Progenitor cell of endocrine pancreas (in vitro differentiated cells): Measurements from ENCODE around the gene DDX41. TPM values are rescaled to one million over a fixed set of nuclear protein-coding genes. Genes with fewer than 3 reads are reported as not detected.

Experiments used
- DNase-seq: peaks from one replicate; pipeline ENCODE4 v3.0.0; 2021; ENCODE audit warnings: low spot score; ENCODE audit not compliant: unreplicated experiment
- H3K27ac Mint-ChIP-seq: 2 replicates; pipeline ENCODE4 v1.8.0; 2021; ENCODE audit warnings: mild to moderate bottlenecking, moderate library complexity, mixed read lengths
- H3K27me3 Mint-ChIP-seq: 2 replicates; pipeline ENCODE4 v1.8.0; 2021; ENCODE audit warnings: mixed read lengths
- H3K36me3 Mint-ChIP-seq: 2 replicates; pipeline ENCODE4 v1.8.0; 2022; ENCODE audit warnings: mixed read lengths; ENCODE audit not compliant: insufficient read depth
- H3K4me1 Mint-ChIP-seq: 2 replicates; pipeline ENCODE4 v1.8.0; 2021; ENCODE audit warnings: low read depth, mixed read lengths
- H3K4me3 Mint-ChIP-seq: 2 replicates; pipeline ENCODE4 v1.8.0; 2021; ENCODE audit warnings: low read depth, mild to moderate bottlenecking, moderate library complexity, mixed read lengths
- H3K9me3 Mint-ChIP-seq: 2 replicates; pipeline ENCODE4 v1.8.0; 2021; ENCODE audit warnings: low read depth, mixed read lengths
- CTCF ChIP-seq: fragments of 200-600 bp; sonication (generic); IDR thresholded peaks from one replicate; pipeline ENCODE4 v1.5.0; 2021; ENCODE audit warnings: antibody characterized with exemption, mild to moderate bottlenecking; ENCODE audit not compliant: unreplicated experiment
- total RNA-seq: library from RNA; stranded (reverse); gene quantifications from 2 replicates; pipeline ENCODE4 v1.2.1, GENCODE V29; 2021

DDX41 gene
- total RNA-seq, 1 donor from 2014 or later = 93.1 TPM

- Mint-ChIP-seq H3K4me3 (no peak overlapping the region), H3K9me3 (no peaks in the 10 kb centered on the region), H3K4me1 (peaks cover 21% of the 10 kb centered on the region), H3K27me3 (no peaks in the 10 kb centered on the region), H3K36me3 (peaks cover 36% of the 10 kb centered on the region), H3K27ac (peak overlapping the region; percentile 84)
- no peak for TF ChIP-seq CTCF
- no peak for DNase-seq
Observed at GRCh38 chr5:177468329-177468684, 48.5 kb downstream of the DDX41 start.

GRCh38 chr5:177467436-177467835 lies 49.3 kb downstream of the DDX41 start:
- Mint-ChIP-seq H3K4me3 (no peak overlapping the region), H3K4me1 (peaks cover 21% of the 10 kb centered on the region), H3K27me3 (no peaks in the 10 kb centered on the region), H3K27ac (peak overlapping the region; percentile 52), H3K36me3 (peaks cover 41% of the 10 kb centered on the region), H3K9me3 (no peaks in the 10 kb centered on the region)
- no peak for DNase-seq
- no peak for TF ChIP-seq CTCF

- H3K27ac Mint-ChIP-seq = no peak overlapping the region
Observed at GRCh38 chr5:177466861-177467260, 49.9 kb downstream of the DDX41 start.

GRCh38 chr5:177465044-177465443 lies 51.7 kb downstream of the DDX41 start:
- H3K27me3 Mint-ChIP-seq = no peaks in the 10 kb centered on the region

More at GRCh38 chr5:177466861-177467260, 49.9 kb downstream of the DDX41 start:
- Mint-ChIP-seq H3K36me3 (peaks cover 41% of the 10 kb centered on the region), H3K27me3 (no peaks in the 10 kb centered on the region), H3K4me1 (peaks cover 17% of the 10 kb centered on the region), H3K4me3 (no peak overlapping the region), H3K9me3 (no peaks in the 10 kb centered on the region)
- DNase-seq = no peak
- no peak for TF ChIP-seq CTCF

GRCh38 chr5:177462021-177462670 lies 54.6 kb downstream of the DDX41 start:
- H3K4me3 Mint-ChIP-seq = no peak overlapping the region
- H3K4me1 Mint-ChIP-seq = peaks cover 2% of the 10 kb centered on the region
- TF ChIP-seq CTCF = no peak
- H3K9me3 Mint-ChIP-seq = no peaks in the 10 kb centered on the region
- no peak overlapping the region for H3K27ac Mint-ChIP-seq
- H3K36me3 Mint-ChIP-seq = peaks cover 35% of the 10 kb centered on the region
- no peak for DNase-seq
- no peaks in the 10 kb centered on the region for H3K27me3 Mint-ChIP-seq

More at GRCh38 chr5:177465044-177465443, 51.7 kb downstream of the DDX41 start:
- H3K36me3 Mint-ChIP-seq = peaks cover 42% of the 10 kb centered on the region
- H3K27ac Mint-ChIP-seq = no peak overlapping the region
- no peak for DNase-seq
- TF ChIP-seq CTCF = no peak
- H3K9me3 Mint-ChIP-seq = no peaks in the 10 kb centered on the region
- no peak overlapping the region for H3K4me3 Mint-ChIP-seq
- peaks cover 4% of the 10 kb centered on the region for H3K4me1 Mint-ChIP-seq

Other genes starting within 250 kb of the DDX41 start
- 26.9 and 30.0 TPM in 2 replicates for gene RAB24, start 213.2 kb downstream of the DDX41 start, total RNA-seq
- gene PRELID1, start 213.2 kb downstream of the DDX41 start, total RNA-seq = 94.0 and 114 TPM in 2 replicates
- gene MXD3, start 205.1 kb downstream of the DDX41 start, total RNA-seq = 20.1 and 20.6 TPM in 2 replicates
- gene LMAN2, start 165.3 kb downstream of the DDX41 start, total RNA-seq = 106 and 111 TPM in 2 replicates
- 13.0 and 15.0 TPM in 2 replicates for gene RGS14, start 159.0 kb downstream of the DDX41 start, total RNA-seq
- not detected in 2 replicates for gene SLC34A1, start 132.5 kb downstream of the DDX41 start, total RNA-seq
- not detected in 2 replicates for gene PFN3, start 116.3 kb downstream of the DDX41 start, total RNA-seq
- 4.0 and 4.7 TPM in 2 replicates for gene F12, start 107.4 kb downstream of the DDX41 start, total RNA-seq
- 40.2 and 43.0 TPM in 2 replicates for gene GRK6, start 90.3 kb downstream of the DDX41 start, total RNA-seq
- gene PRR7, start 70.1 kb downstream of the DDX41 start, total RNA-seq = 11.7 and 13.1 TPM in 2 replicates
- 396 and 422 TPM in 2 replicates for gene DBN1, start 43.3 kb downstream of the DDX41 start, total RNA-seq
- 113 and 119 TPM in 2 replicates for gene PDLIM7, start 19.4 kb downstream of the DDX41 start, total RNA-seq
- gene DOK3, start 7.1 kb downstream of the DDX41 start, total RNA-seq = 11.6 and 13.7 TPM in 2 replicates
- 163 and 165 TPM in 2 replicates for gene FAM193B, start 37.6 kb upstream of the DDX41 start, total RNA-seq
- 161 and 170 TPM in 2 replicates for gene TMED9, start 75.2 kb upstream of the DDX41 start, total RNA-seq
- 33.4 and 38.8 TPM in 2 replicates for gene B4GALT7, start 83.2 kb upstream of the DDX41 start, total RNA-seq